Measurements from ENCODE around the gene PEX16.

Gene PEX16

GRCh38 chr11:45899086-45899447, 18.6 kb downstream of the PEX16 start:
- no peaks in the 10 kb centered on the region for H3K9me3 Mint-ChIP-seq
- DNase-seq (no peak), ATAC-seq (no peak)
- H3K27ac Mint-ChIP-seq, result peak overlapping the region in 1 of 2 donors; percentile 8
- peak overlapping the region; percentile 72 to 79 for H3K4me3 Mint-ChIP-seq
- H3K27me3 Mint-ChIP-seq, result peaks cover 68% of the 10 kb centered on the region
- H3K4me1 Mint-ChIP-seq, result peaks cover 23% of the 10 kb centered on the region

DNA sequence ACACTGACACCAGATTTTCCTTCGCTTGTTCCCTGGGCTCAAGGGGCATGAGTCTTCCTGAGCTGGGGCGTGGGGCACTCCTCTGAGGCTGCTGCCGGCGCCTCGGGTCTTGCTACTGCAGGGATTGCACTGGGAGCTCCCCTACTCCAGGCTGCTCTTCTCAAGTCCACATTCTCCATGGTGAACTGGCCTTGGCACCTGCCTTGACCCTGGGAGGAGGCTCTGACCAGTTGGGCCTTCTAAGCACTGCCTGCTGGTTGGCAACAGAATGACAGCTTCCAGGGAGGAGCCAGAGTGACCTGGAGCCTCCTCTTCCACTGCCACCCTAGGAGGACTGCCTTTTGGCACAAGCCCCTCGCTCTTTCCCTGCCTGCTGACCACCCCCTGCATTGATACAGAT, 20.1 kb downstream of the PEX16 start:
- no peak for DNase-seq
- ATAC-seq, result no peak
- Mint-ChIP-seq H3K27me3 (peaks cover 76% of the 10 kb centered on the region), H3K27ac (no peak overlapping the region), H3K4me3 (no peak overlapping the region), H3K9me3 (no peaks in the 10 kb centered on the region), H3K4me1 (peaks cover 23% of the 10 kb centered on the region)

GRCh38 chr11:45896422-45896984, 21.2 kb downstream of the PEX16 start:
- Mint-ChIP-seq H3K27me3 (peaks cover 80% of the 10 kb centered on the region), H3K4me3 (no peak overlapping the region), H3K4me1 (peaks cover 23% of the 10 kb centered on the region), H3K9me3 (no peaks in the 10 kb centered on the region), H3K27ac (no peak overlapping the region)
- ATAC-seq (no peak), DNase-seq (no peak)

DNA sequence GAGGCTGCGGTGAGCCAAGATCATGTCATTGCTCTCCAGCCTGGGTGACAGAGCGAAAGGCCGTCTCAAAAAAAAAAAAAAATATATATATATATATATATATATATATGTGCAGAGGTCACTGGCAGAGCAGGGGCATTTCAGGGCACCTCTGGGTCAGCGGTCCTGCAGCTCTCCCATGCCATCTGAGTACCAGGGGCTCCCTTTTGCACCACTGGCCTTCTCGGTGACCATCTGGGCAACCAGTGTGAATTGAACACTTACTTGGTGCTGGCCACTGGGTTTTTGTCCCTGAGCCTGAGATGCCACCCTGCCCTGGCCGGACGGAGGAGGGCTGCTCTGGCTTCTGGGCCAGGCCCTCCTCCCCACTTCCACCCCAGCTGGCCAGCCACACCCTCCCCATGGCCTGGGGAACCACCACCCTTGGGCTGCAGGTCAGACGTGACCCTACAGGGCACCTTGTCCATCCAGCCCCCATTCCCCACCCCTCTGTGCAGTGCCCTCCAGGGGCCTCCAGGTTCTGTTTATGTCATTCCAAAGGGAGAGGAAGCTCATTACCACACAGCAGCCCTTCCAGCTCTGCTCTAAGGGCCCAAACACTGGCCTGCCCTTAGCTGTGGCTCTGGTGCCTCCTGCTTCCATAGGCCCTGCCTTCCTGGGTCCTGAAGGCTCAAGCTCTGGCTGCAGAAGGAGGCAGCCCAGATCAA, 22.0 kb downstream of the PEX16 start:
- no peak for ATAC-seq
- H3K9me3 Mint-ChIP-seq, result no peaks in the 10 kb centered on the region
- H3K4me1 Mint-ChIP-seq, result peaks cover 21% of the 10 kb centered on the region
- peaks cover 72% of the 10 kb centered on the region for H3K27me3 Mint-ChIP-seq
- no peak for DNase-seq
- H3K27ac Mint-ChIP-seq, result no peak overlapping the region
- H3K4me3 Mint-ChIP-seq, result no peak overlapping the region

DNA sequence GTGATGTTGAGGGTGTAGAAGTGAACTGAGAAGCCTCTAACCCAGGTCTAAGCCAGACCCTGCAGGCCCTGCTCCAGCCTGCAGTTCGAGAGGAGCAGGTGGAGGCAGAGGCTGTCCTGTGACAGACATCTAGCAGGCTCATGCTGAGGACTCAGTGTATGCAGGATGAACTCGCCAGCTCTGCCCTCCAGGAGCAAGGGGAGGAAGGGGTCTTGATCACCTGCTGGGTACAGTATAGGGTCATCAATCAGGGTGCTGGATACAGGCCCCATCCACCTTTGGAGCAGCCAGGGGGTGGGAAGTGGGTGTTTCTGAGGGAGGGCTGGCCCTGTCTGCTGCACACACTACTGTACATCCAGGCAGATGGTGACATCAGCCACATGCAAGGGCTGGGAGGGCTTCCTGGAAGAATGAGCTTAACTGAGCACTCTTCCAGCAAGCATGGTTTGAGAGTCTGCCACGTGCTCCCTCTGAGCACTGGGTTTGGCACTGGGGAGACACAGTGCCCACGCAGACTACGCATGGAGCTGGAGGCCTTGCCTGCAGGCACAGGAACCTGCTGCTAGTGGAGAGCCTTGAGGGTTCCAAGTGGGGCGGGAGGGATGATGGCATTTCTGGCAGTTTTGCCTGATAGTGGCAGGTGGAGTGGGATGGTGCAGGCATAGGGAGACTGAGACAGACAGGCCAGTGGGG, 23.0 kb downstream of the PEX16 start:
- DNase-seq, result no peak
- Mint-ChIP-seq H3K27ac (no peak overlapping the region), H3K9me3 (no peaks in the 10 kb centered on the region), H3K4me1 (peaks cover 17% of the 10 kb centered on the region), H3K27me3 (peaks cover 65% of the 10 kb centered on the region), H3K4me3 (no peak overlapping the region)
- no peak for ATAC-seq

DNA sequence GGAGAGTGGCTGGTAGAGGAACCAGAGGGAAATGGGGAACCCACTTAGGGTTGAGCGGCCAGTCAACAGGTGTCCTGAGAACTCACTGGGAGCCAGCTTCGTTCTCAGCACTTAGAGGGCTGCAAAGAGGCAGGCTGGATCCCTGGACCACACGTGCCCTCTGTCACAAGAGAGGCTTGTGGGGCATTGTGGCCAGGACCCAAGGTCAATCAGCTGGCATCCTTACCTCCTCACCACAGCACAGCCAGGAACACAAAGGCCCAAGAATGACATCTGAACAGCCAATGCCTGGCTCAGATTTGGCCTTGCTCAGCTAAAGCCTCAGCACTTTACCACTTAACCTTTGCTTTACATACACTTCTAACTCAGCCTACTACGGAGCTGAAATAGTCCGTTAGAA, 24.8 kb downstream of the PEX16 start:
- Mint-ChIP-seq H3K27ac (no peak overlapping the region), H3K27me3 (peaks cover 52% of the 10 kb centered on the region), H3K9me3 (no peaks in the 10 kb centered on the region), H3K4me3 (no peak overlapping the region), H3K4me1 (peaks cover 2% of the 10 kb centered on the region)
- no peak for DNase-seq
- no peak for ATAC-seq

GRCh38 chr11:45890886-45891550, 26.7 kb downstream of the PEX16 start:
- Mint-ChIP-seq H3K27me3 (peaks cover 50% of the 10 kb centered on the region), H3K27ac (no peak overlapping the region)
- no peak for ATAC-seq

DNA sequence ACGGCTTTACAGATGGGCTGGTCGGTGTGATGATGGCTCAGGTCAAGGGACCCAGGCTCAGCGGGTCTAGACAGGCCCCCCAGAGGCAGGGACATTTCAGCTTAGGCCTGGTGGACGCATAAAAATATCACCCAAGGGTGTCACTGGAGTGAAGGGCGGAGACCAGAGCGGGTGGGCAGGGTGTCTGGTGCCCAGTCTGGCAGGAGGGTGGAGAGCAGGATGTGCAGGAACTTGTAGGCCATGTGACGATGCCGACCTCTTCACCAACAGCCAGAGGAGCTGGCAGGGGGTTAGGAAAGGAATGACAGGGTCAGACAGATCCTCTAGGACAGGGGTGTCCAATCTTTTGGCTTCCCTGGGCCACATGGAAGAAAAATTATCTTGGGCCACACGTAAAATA, 27.7 kb downstream of the PEX16 start:
- Mint-ChIP-seq H3K27ac (peak overlapping the region in 1 of 2 donors; percentile 66), H3K4me3 (no peak overlapping the region), H3K27me3 (peaks cover 45% of the 10 kb centered on the region), H3K9me3 (no peaks in the 10 kb centered on the region), H3K4me1 (peaks cover 5% of the 10 kb centered on the region)
- DNase-seq (no peak), ATAC-seq (no peak)

More at GRCh38 chr11:45890886-45891550, 26.7 kb downstream of the PEX16 start:
- no peaks in the 10 kb centered on the region for H3K9me3 Mint-ChIP-seq
- no peak for DNase-seq
- H3K4me1 Mint-ChIP-seq, result no peaks in the 10 kb centered on the region
- H3K4me3 Mint-ChIP-seq, result no peak overlapping the region

GRCh38 chr11:45889555-45889954, 28.1 kb downstream of the PEX16 start:
- Mint-ChIP-seq H3K27ac (peak overlapping the region in 1 of 2 donors; percentile 66), H3K9me3 (no peaks in the 10 kb centered on the region), H3K4me3 (no peak overlapping the region), H3K4me1 (peaks cover 8% of the 10 kb centered on the region), H3K27me3 (peaks cover 45% of the 10 kb centered on the region)
- DNase-seq (no peak), ATAC-seq (no peak)

DNA sequence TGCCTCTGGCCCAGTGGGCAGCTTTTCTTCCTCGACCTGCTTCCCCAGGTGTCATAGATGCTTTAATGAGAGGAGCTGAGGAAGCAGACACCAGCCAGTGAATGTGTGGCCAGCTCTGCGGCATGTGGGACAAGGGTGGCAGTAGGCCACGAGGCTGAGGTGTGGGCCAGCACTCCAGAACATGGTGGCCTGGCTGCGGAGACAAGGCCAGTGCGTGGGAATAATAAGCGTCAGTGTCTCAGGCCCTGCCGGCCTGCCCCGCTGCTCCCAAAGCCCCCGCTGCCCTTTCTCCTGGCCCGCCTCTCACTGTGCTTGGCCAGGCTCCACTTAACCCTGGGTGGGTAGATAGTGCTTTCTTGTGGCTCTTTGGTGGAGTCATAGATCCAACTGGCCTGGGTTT, 30.1 kb downstream of the PEX16 start:
- ATAC-seq (no peak), DNase-seq (no peak)
- no peak overlapping the region for H3K27ac Mint-ChIP-seq
- H3K9me3 Mint-ChIP-seq, result no peaks in the 10 kb centered on the region
- peaks cover 12% of the 10 kb centered on the region for H3K4me1 Mint-ChIP-seq
- no peak overlapping the region for H3K4me3 Mint-ChIP-seq
- peaks cover 41% of the 10 kb centered on the region for H3K27me3 Mint-ChIP-seq

DNA sequence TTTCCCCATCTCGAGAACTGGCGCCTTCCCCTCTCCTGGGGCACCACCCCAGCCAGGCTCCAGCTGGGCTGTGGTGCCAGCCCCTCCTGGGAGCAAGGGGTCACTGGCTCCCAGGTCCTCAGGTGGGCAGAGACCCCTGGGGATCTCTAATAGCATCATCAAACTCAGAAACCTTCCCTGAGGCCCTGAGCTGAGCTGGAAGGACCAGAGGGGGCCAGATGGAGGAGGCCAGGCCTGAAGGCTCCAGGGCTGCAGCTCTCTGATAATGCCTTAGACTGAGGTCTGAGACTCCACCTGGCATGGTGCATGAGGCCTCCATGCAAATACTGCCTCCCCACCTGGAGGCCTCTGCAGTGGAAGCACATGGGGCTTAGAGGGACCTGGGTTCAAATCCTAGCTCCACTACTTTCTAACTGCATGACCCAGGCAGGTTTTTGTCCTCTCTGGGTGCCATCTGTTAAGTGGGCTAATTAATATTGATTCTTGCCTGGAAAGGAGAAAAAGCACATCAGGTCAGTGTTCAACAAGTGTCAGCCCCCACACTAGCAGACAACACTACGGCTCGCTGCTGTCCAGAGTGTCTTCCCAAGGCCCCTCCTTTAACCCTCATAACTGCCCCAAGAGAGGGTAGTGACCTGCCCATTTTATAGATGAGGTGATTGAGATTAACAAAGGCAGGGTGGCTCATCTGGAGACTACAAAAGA, 30.7 kb downstream of the PEX16 start:
- no peak for ATAC-seq
- no peak overlapping the region for H3K4me3 Mint-ChIP-seq
- peaks cover 35% of the 10 kb centered on the region for H3K27me3 Mint-ChIP-seq
- H3K4me1 Mint-ChIP-seq, result peaks cover 12% of the 10 kb centered on the region
- DNase-seq, result no peak
- H3K27ac Mint-ChIP-seq, result no peak overlapping the region
- H3K9me3 Mint-ChIP-seq, result no peaks in the 10 kb centered on the region

DNA sequence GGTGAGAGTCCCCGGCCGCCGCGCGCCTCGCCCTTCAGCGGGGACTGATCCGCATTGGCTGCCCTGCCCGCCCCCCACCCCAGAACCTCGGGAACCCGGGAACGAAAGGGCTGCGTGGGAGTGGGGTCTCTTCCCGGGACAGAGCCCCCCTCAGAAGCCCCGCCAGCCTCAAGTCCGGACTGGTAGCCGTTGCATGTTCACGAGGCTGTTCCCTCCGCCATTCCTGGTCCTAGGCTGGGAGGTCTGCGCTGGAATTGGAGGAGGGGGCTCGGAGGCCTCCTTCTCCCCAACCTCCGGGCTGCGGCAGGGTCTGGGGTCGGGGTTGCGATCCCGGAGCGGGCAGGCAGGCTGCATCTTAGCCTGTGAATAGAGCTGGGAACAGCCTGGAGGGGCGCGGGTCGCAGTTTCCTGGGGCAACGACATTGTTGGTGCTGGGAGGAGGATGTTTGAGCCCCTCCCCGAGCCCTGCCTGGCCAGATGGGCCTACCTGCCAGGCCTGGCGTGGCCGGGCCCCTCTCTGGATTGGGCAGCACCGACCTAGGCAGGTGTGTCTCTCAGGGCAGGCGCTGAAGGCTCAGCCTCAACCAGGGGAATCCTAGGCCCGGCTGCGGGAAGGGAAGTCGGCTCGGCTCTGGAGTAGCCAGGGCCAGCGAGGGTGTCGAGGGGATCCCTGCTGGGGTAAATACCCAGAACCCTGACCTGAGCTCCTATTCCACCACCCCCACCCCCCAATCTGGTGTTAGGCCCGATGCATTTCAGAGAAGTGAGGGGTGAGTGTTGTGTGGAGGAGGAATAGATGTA, 31.6 kb downstream of the PEX16 start:
- no peaks in the 10 kb centered on the region for H3K9me3 Mint-ChIP-seq
- H3K4me1 Mint-ChIP-seq, result peaks cover 12% of the 10 kb centered on the region
- ATAC-seq, result no peak
- no peak for DNase-seq
- H3K4me3 Mint-ChIP-seq, result peak overlapping the region; percentile 10 to 12
- H3K27me3 Mint-ChIP-seq, result peaks cover 34% of the 10 kb centered on the region
- H3K27ac Mint-ChIP-seq, result no peak overlapping the region

DNA sequence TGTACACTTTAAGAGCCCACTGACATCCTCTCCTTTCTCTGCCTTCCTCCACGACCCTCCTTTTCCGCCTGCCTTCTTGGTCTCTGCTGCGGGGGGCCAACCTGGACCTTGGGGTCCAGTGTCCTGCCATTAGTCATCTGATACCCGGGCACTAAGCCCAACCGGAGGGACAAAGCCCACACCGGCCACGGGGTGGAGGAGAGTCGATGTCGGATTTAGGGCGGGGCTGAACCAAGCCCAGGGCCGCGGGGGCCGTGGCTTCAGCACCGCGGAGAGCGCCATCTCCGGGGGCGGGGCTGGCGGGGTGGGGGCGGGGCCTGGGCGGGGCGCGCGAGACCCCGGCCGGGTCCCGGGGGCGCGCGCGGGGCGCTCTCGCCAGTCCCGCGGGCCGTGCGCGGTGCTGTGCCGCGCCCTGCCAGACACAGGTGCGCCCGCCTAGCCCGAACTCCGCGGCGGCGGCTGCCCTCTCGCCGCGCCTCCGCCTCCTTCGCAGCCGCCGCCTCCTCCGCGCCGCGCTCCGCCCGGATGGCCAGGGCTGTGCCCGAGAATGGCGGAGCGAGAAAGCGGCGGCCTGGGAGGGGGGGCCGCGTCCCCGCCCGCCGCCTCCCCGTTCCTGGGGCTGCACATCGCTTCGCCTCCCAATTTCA, 32.3 kb downstream of the PEX16 start, which contains the start of gene MAPK8IP1:
MAPK8IP1 (plus strand) TSS at position 378 of the 647 bp plus-strand sequence; CDS start at position 548, 170 bp downstream.
- Mint-ChIP-seq H3K27ac (no peak within 1 kb of the TSS), H3K4me3 (peak within 1 kb of the TSS; percentile 75 to 78), H3K27me3 (peaks cover 34% of the 10 kb centered on the region), H3K4me1 (peaks cover 12% of the 10 kb centered on the region), H3K9me3 (no peaks in the 10 kb centered on the region)
- ATAC-seq, result peak; percentile 77
- DNase-seq, result peak; percentile 42 to 57

- Mint-ChIP-seq H3K4me3 (peak overlapping the region; percentile 75 to 78), H3K27me3 (peaks cover 34% of the 10 kb centered on the region), H3K27ac (no peak overlapping the region), H3K4me1 (peaks cover 12% of the 10 kb centered on the region), H3K9me3 (no peaks in the 10 kb centered on the region)
- DNase-seq (no peak), ATAC-seq (no peak)
Observed at GRCh38 chr11:45884596-45885185, 33.0 kb downstream of the PEX16 start.
